Brain microvascular endothelial cell (primary cell): ENCODE measurements around the gene PTPN6.

Experiments
- DNase-seq: peaks from one replicate; pipeline ENCODE4 v3.0.0-alpha.2; 2020
- H3K27ac ChIP-seq: fragments of 250-450 bp; sonication (Bioruptor Pico); 2 replicates; pipeline ENCODE4 v1.5.1; 2020; ENCODE audit warnings: mild to moderate bottlenecking, moderate library complexity
- H3K27me3 ChIP-seq: fragments of 250-450 bp; sonication (Bioruptor Pico); replicated peaks from 2 replicates; pipeline ENCODE4 v1.5.1; 2020; ENCODE audit warnings: mild to moderate bottlenecking
- H3K36me3 ChIP-seq: fragments of 250-450 bp; sonication (Bioruptor Pico); replicated peaks from 2 replicates; pipeline ENCODE4 v1.5.1; 2020; ENCODE audit warnings: mild to moderate bottlenecking
- H3K4me3 ChIP-seq: 2 replicates; pipeline ENCODE4 v1.5.1; 2011; ENCODE audit warnings: low read depth, mild to moderate bottlenecking, control low read depth, low read length, moderate library complexity
- in situ Hi-C: cut with HindIII; loops from 2 replicates; pipeline ENCODE4 v1.10.0; 2017; ENCODE audit warnings: low sequenced_read_pairs, low pct_ligation_motif_present
- TF ChIP-seq, protein P1 (sequence below): IDR thresholded peaks from 2 replicates; pipeline ENCODE4 v1.5.1; 2011; ENCODE audit warnings: low read depth, mild to moderate bottlenecking, moderate library complexity, low read length, control low read depth, inconsistent platforms; ENCODE audit errors: missing control alignments

Gene PTPN6

DNA sequence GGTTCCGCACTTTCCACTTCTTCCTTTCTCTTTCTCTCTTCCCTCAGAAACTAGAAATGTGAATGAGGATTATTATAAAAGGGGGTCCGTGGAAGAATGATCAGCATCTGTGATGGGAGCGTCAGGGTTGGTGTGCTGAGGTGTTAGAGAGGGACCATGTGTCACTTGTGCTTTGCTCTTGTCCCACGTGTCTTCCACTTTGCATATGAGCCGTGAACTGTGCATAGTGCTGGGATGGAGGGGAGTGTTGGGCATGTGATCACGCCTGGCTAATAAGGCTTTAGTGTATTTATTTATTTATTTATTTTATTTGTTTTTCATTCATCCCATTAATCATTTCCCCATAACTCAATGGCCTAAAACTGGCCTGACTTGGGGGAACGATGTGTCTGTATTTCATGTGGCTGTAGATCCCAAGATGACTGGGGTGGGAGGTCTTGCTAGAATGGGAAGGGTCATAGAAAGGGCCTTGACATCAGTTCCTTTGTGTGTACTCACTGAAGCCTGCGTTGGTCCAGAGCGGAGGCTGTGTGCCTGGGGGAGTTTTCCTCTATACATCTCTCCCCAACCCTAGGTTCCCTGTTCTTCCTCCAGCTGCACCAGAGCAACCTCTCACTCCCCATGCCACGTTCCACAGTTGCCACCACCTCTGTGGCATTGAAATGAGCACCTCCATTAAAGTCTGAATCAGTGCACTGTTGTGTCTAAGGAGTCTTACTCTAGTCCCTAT, 28.0 kb upstream of the PTPN6 start:
- no peaks in the 10 kb centered on the region for H3K27me3 ChIP-seq
- no peak for DNase-seq
- no peak overlapping the region for H3K27ac ChIP-seq
- H3K36me3 ChIP-seq, result no peaks in the 10 kb centered on the region
- TF ChIP-seq, protein P1, sequence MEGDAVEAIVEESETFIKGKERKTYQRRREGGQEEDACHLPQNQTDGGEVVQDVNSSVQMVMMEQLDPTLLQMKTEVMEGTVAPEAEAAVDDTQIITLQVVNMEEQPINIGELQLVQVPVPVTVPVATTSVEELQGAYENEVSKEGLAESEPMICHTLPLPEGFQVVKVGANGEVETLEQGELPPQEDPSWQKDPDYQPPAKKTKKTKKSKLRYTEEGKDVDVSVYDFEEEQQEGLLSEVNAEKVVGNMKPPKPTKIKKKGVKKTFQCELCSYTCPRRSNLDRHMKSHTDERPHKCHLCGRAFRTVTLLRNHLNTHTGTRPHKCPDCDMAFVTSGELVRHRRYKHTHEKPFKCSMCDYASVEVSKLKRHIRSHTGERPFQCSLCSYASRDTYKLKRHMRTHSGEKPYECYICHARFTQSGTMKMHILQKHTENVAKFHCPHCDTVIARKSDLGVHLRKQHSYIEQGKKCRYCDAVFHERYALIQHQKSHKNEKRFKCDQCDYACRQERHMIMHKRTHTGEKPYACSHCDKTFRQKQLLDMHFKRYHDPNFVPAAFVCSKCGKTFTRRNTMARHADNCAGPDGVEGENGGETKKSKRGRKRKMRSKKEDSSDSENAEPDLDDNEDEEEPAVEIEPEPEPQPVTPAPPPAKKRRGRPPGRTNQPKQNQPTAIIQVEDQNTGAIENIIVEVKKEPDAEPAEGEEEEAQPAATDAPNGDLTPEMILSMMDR, result no peak
- H3K4me3 ChIP-seq, result no peak overlapping the region
- in situ Hi-C loops, result no loop called here

DNA sequence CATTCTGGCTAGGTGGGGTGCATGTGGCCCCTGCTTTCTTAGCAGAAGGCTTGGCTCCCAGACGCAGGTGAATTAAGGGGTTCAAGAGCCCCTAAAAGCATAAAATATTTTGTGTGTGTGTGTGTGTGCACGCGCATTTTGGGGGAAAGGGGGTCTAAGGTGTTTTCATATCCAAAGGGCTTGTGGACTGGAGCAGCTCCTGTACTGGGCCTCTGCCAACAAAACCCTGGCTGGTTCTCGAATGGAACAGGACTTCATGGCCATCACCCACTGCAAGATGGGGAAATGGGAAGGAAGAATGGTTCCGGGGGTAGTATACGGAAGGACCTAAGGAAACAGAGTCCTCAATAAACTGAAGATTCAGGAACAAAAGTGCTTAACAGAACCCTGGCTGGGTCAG, 27.3 kb upstream of the PTPN6 start:
- no peaks in the 10 kb centered on the region for H3K36me3 ChIP-seq
- in situ Hi-C loops, result no loop called here
- no peak overlapping the region for H3K4me3 ChIP-seq
- TF ChIP-seq, protein P1, result no peak
- DNase-seq, result no peak
- H3K27ac ChIP-seq, result no peak overlapping the region
- H3K27me3 ChIP-seq, result no peaks in the 10 kb centered on the region

DNA sequence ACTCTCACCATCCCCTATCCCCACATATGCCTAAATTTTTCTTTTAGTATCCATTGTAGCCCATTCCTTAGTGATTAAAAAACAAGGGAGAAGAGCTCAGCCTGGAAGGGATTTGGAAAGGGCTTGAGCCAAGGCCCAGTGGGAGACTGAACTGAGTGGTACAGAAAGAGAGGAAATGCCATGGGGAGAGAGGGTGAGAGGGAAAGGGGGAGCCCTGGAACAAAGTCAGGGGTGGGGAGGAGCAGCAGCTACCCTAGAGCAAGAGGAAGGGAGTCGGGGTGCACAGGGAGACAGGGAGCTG, 26.0 kb upstream of the PTPN6 start:
- H3K27me3 ChIP-seq, result no peaks in the 10 kb centered on the region
- in situ Hi-C loops, result no loop called here
- H3K27ac ChIP-seq, result peak overlapping the region; percentile 63
- DNase-seq, result no peak
- no peaks in the 10 kb centered on the region for H3K36me3 ChIP-seq
- no peak overlapping the region for H3K4me3 ChIP-seq
- TF ChIP-seq, protein P1, result no peak

DNA sequence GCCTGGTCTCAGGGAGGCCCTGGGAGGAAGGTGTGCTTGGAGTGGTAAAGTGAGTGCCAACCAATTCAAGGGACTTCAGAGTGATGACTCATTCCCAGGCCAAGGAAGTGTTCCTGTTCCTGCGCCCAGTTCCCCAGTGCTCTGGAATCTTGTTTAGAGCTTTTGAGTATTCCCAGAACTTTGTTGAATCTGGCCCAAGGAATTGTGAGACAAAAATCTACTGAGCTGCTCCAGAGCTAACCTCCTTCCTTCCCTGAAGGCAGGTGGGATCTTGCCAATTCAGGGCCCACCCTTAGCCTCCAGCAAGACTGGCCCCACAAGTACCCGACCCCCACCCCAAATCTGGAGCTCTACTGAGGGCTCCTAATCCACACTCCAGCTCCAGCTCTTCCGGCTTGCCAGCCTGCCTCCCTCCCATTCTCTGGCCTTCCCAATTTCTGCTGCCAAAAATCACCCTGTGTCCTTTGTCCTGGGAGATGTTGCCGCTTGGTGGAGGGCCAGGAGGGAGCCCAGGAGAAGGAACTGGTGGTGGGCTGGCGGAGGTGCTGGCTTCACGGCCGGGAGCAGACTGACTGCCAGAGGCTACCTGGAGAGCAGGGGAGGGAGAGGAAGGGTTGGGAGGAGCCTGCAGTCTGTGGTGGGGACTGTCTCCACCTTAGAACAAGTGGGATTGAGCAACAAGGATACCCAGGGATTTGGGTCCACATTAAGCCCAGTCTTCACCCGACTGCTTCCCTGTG, 25.4 kb upstream of the PTPN6 start:
- TF ChIP-seq, protein P1, result no peak
- in situ Hi-C loops, result no loop called here
- H3K27me3 ChIP-seq, result no peaks in the 10 kb centered on the region
- no peaks in the 10 kb centered on the region for H3K36me3 ChIP-seq
- H3K27ac ChIP-seq, result peak overlapping the region; percentile 63
- DNase-seq, result no peak
- peak overlapping the region; percentile 41 for H3K4me3 ChIP-seq

DNA sequence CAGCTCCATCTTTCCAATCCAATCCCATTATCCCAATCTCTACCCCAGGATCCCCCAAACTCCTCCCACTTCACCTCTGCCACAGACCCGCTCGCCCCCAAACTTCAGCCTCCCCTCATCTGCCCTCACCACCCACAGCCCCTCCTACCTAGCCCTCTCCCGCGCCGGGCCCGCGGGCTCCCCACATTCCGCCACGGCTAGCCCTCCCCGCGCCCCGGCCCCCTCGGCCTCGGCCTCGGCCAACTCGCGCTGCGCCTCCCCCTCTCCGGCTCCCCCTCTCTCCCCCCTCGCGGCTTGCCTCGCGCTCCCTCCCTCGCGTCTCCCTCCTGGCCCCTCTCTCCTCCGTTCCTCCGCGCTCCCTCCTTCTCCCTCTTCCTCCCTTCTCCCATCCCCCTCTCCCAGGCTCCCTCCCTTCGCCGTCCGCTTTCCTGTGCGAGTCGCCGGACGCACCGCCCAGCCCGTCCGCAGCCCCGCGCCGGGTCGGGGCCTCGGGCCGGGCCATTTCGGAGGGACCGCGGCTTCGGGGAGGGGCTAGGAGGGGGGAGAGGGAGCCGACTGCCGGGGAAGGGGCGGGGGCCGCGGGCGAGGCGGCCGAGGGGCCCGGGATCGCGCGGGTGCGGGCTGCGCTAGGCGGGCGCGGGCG, 23.7 kb upstream of the PTPN6 start, which contains the start of gene ATN1:
ATN1 (plus strand) TSS at position 581 of the 643 bp plus-strand sequence. CDS start 6,043 bp downstream, outside the sequence.
- DNase-seq, result peak; percentile 54
- H3K27me3 ChIP-seq, result no peaks in the 10 kb centered on the region
- H3K27ac ChIP-seq, result peak within 1 kb of the TSS; percentile 28
- in situ Hi-C loops, result no loop called here
- H3K36me3 ChIP-seq, result peaks cover 2% of the 10 kb centered on the region
- H3K4me3 ChIP-seq, result peak within 1 kb of the TSS; percentile 81
- TF ChIP-seq, protein P1, result no peak
